ENCODE measurements around the gene DAD1. TPM values are rescaled to one million over a fixed set of nuclear protein-coding genes. Genes with fewer than 3 reads are reported as not detected.

The DAD1 gene
- total and polyA plus RNA-seq, 12 donors: 91.8 to 537 (median 291) TPM

DNA sequence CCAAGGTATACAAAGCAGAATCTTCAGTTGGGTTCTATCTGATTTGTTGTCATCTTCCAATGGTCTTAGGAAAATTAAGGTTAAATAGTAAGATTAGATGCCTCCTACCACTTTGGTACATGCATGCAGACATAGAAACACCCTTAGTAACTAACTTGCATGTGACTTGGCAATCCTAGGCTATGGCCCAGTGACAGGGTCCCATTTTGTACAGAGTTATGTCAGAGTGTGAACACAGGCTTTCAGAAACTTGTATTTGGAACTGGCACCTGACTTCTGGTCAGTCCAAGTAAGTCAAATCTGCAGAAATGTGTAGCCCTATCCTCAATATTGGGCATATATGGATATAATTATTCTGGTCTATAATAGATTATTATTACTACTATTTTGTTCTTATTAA, 53.1 kb downstream of the DAD1 start:
- DNase-seq: no peak
- Histone ChIP-seq H3K27me3 (no peaks in the 10 kb centered on the region), H3K4me3 (no peak overlapping the region), H3K36me3 (replicated peaks in 1 of 2) (no peaks in the 10 kb centered on the region), H3K27ac (no peak overlapping the region), H3K4me1 (replicated peaks in 1 of 2) (no peaks in the 10 kb centered on the region), H3K9me3 (replicated peaks in 1 of 3) (no peaks in the 10 kb centered on the region)
- TF ChIP-seq CTCF (IDR thresholded peaks at IDR 0.05): no peak
- no peak for TF ChIP-seq POLR2A (IDR thresholded peaks at IDR 0.05)
- intact Hi-C loops (cut with DNase I): no loop called here

DNA sequence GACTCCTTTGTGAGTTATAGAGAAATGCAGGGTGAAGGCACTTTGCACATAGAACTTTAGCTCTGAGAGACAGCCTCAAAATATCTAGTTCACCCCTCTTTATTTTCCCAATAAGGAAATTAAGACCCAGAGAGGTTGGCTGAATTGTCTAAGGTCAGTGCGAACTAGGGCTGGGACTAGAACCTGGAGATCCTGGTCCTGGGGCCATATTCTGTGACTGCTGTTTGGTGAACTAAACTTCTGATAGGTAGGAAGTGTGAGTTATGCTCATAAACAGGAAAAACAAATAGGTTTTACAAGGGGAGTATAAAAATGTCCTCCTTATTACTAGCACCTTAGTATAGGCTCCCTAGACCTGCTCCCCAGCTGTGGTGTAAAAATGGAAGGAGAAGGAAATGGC, 53.9 kb downstream of the DAD1 start:
- no peak overlapping the region for H3K4me3 ChIP-seq
- intact Hi-C loops (cut with DNase I): no loop called here
- H3K4me1 ChIP-seq (replicated peaks in 1 of 2): no peaks in the 10 kb centered on the region
- no peak overlapping the region for H3K27ac ChIP-seq
- no peaks in the 10 kb centered on the region for H3K36me3 ChIP-seq (replicated peaks in 1 of 2)
- DNase-seq: no peak
- TF ChIP-seq POLR2A (IDR thresholded peaks at IDR 0.05) (no peak), CTCF (IDR thresholded peaks at IDR 0.05) (no peak)
- no peaks in the 10 kb centered on the region for H3K9me3 ChIP-seq (replicated peaks in 1 of 3)
- 94 to 100% (median 96%) methylated on average over 1 of the region's 1 CpG for WGBS, 4 donors
- H3K27me3 ChIP-seq: no peaks in the 10 kb centered on the region

DNA sequence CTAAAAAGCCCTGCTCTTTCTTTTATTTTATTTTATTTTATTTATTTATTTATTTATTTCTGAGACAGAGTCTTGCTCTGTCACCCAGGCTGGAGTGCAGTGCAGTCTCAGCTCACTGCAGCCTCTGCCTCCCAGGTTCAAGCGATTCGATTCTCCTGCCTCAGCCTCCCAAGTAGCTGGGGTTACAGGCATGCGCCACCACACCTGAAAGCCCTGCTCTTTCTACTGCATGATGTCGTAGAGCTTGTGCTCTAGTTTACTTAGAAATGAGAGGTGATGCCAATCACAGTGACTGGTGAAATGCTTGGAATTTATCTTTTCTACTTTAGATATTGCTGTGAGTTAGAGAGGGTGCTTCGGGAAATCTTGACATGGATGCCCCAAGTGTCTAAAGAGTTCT, 54.5 kb downstream of the DAD1 start:
- H3K9me3 ChIP-seq (replicated peaks in 1 of 3): no peaks in the 10 kb centered on the region
- TF ChIP-seq POLR2A (IDR thresholded peaks at IDR 0.05) (no peak), CTCF (IDR thresholded peaks at IDR 0.05) (no peak)
- no peaks in the 10 kb centered on the region for H3K4me1 ChIP-seq (replicated peaks in 1 of 2)
- no peaks in the 10 kb centered on the region for H3K36me3 ChIP-seq (replicated peaks in 1 of 2)
- H3K27me3 ChIP-seq: no peaks in the 10 kb centered on the region
- DNase-seq: no peak
- 89 to 98% (median 94%) methylated on average over 5 of the region's 5 CpGs for WGBS, 4 donors
- no peak overlapping the region for H3K4me3 ChIP-seq
- H3K27ac ChIP-seq: no peak overlapping the region
- intact Hi-C loops (cut with DNase I): no loop called here

DNA sequence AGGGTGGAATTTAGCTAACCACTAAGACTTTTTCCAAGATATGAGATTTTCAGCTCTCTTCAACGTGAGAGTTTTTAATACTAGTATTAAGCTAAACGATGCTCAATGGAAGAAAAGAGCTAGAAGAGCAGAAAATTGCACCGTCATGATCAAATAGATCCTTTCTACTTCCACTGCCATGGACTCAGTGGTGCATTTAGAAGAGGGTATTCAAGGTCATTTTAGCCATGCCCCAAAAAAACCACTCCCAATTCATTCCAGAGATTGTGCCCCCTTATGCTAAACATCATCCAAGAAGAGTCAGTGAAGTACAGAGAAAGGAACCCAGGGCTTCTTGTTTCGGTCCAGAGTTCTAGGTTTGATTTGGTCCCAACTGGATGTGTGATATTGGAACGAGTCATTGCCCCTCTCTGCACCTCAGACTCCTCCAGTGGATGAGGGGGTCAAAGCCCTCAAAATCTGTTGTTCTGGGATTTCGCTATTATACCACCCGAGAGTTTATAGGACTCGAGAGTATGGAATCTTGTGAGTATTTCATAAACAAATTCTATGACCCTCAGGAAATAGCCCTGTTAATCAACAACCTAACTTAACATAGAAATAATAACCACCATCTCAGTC, 55.2 kb downstream of the DAD1 start:
- WGBS, 4 donors: 85 to 95% (median 88%) methylated on average over 8 of the region's 8 CpGs
- no peaks in the 10 kb centered on the region for H3K27me3 ChIP-seq
- no peak overlapping the region for H3K4me3 ChIP-seq
- H3K4me1 ChIP-seq (replicated peaks in 1 of 2): no peaks in the 10 kb centered on the region
- no peak for TF ChIP-seq CTCF (IDR thresholded peaks at IDR 0.05)
- TF ChIP-seq POLR2A (IDR thresholded peaks at IDR 0.05): no peak
- no peaks in the 10 kb centered on the region for H3K9me3 ChIP-seq (replicated peaks in 1 of 3)
- no peaks in the 10 kb centered on the region for H3K36me3 ChIP-seq (replicated peaks in 1 of 2)
- H3K27ac ChIP-seq: no peak overlapping the region
- DNase-seq: no peak
- intact Hi-C loops (cut with DNase I): no loop called here

All from adrenal gland (tissue), 12 donors.